Heart right ventricle (tissue), 16 donors: Measurements from ENCODE around the gene CAPN5. TPM values are rescaled to one million over a fixed set of nuclear protein-coding genes. Genes with fewer than 3 reads are reported as not detected.

Experiments
- ATAC-seq, 8 donors: fragments of 200-7000 bp; cut with Tn5 transposase; one replicate each; pipeline ENCODE4 v1.9.1; 2020; ENCODE audit warnings: mild to moderate bottlenecking in 8 of 8, moderate library complexity in 8 of 8, moderate number of reproducible peaks in 1 of 8
- DNase-seq, 2 donors: peaks; one replicate each; pipeline ENCODE4 v3.0.0-alpha.2; 2020
- H3K27ac ChIP-seq, 10 donors: fragments of 200-600 bp; sonication (generic) in 2 of 10; one replicate each; pipeline versions ENCODE4 v1.5.0 to v1.8.0; 2020 to 2022; ENCODE audit warnings: mild to moderate bottlenecking in 3 of 10
- H3K27me3 ChIP-seq, 7 donors: fragments of 200-600 bp; one replicate each; pipeline ENCODE4 v1.8.0; 2021 to 2022; ENCODE audit warnings: mild to moderate bottlenecking in 2 of 7
- H3K36me3 ChIP-seq, 9 donors: fragments of 200-600 bp; sonication (generic) in 1 of 9; one replicate each; pipeline versions ENCODE4 v1.5.0 to v1.8.0; 2020 to 2022; ENCODE audit warnings: mild to moderate bottlenecking in 2 of 9
- H3K4me1 ChIP-seq, 9 donors: fragments of 200-600 bp; sonication (generic) in 1 of 9; one replicate each; pipeline versions ENCODE4 v1.5.0 to v1.8.0; 2020 to 2022; ENCODE audit warnings: mild to moderate bottlenecking in 4 of 9
- H3K4me3 ChIP-seq, 10 donors: fragments of 200-600 bp; sonication (generic) in 2 of 10; one replicate each; pipeline versions ENCODE4 v1.5.0 to v1.8.0; 2020 to 2022; ENCODE audit warnings: mild to moderate bottlenecking in 7 of 10, moderate library complexity in 2 of 10
- H3K9me3 ChIP-seq, 11 donors: fragments of 200-600 bp in 10 of 11; sonication (generic) in 2 of 11; one replicate each; pipeline versions ENCODE4 v1.5.0 to v1.8.0; 2013 to 2022; ENCODE audit warnings: mild to moderate bottlenecking in 2 of 11, control low read depth in 1 of 11, moderate library complexity in 1 of 11
- CTCF ChIP-seq, 9 donors: fragments of 200-600 bp; sonication (generic) in 2 of 9; IDR thresholded peaks; one replicate each; pipeline versions ENCODE4 v1.5.0 to v1.8.0; 2021 to 2022; ENCODE audit warnings: antibody characterized with exemption in 9 of 9, mild to moderate bottlenecking in 5 of 9, moderate library complexity in 1 of 9
- WGBS, 2 donors: extraction: QIAGEN DNeasy Blood & Tissue Kit; methylation state at CpG; one replicate each; pipeline ENCODE4 v1.1.7; 2013; ENCODE audit warnings: inconsistent platforms in 1 of 2; 5-methylcytosine and 5-hydroxymethylcytosine counted together
- intact Hi-C, 10 donors: fragments of 100-400 bp; cut with DNase I; formaldehyde crosslinking; loops; one replicate each; pipeline versions ENCODE4 v1.11.1 to v1.14.2; 2022
- polyA plus RNA-seq, 2 donors: library from polyadenylated mRNA; stranded (reverse); fragments of 200-250 nt; gene quantifications; one replicate each; pipeline ENCODE4 v1.2.3, GENCODE V29; 2013
- total RNA-seq, 10 donors: library from RNA; stranded (reverse); fragmentation: NEBNext Ultra II Directional in 3 of 10; extraction: Animal tissue kit (Norgen Biotek cat#: 25700) in 3 of 10; gene quantifications; one replicate each; pipeline versions ENCODE4 v1.2.1 to v1.2.4, GENCODE V29; 2021 to 2023
- donor health status: Arrhythmogenic right ventricular cardiomyopathy.
- donor health status: ischemic (EF 13 %, LVEDD 7.1; RV severe dilation, severe dysfunction).
- donor health status: healthy with polysubstance abuse.
- donor health status: DM: no; HTN: yes; CAD: no.
- donor health status: DM: no; HTN: no; CAD: no.
- donor health status: ischemic (EF 25% LVEDD 6.9; RV normal size, moderate dysfunction).
- donor health status: ischemic (EF 25% LVEDD 5.7; RV mildly dilated, moderate dysfunction).
- donor health status: healthy.
- donor health status: DM: yes; HTN: yes; CAD: no.
- donor health status: Ischemic cardiomyopathy.
- donor health status: ischemic (EF 35%, LVEDD 5.7; RV mildly dilated, moderate dysfunction).
- donor health status: nonischemic (EF 11% LVEDD 7.7; RV severe dilation, severe dysfunction).
- donor health status: DM: yes; HTN: yes; CAD: no.
- donor health status: PGD.
- donor health status: ischemic (EF 29% LVEDD 5.4; RV normal size, mild dysfunction).
- donor health status: nonischemic (EF 23%, LVEDD 6.1; RV moderate dilation, normal function).

Gene CAPN5
- total and polyA plus RNA-seq, 12 donors = 1.8 to 3.6 (median 2.6) TPM

- Histone ChIP-seq H3K27ac (no peak overlapping the region), H3K4me3 (no peak overlapping the region), H3K4me1 (peaks cover 9 to 22% (median 18%) of the 10 kb centered on the region in 9 donors), H3K9me3 (peaks cover 0 to 7% (median 0%) of the 10 kb centered on the region in 11 donors), H3K36me3 (peaks cover 0 to 6% (median 0%) of the 10 kb centered on the region in 9 donors), H3K27me3 (no peaks in the 10 kb centered on the region)
- ATAC-seq = no peak
- WGBS, 2 donors = 91 to 95% methylated on average over 9 of the region's 9 CpGs
- TF ChIP-seq CTCF (IDR thresholded peaks at IDR 0.05) = no peak
- peak; percentile 2 to 9 for DNase-seq
- intact Hi-C loops = loop anchor here in 2 of 10 donors (10.0 kb wide), 3 partner anchors 277 to 357 kb away; no protein-coding TSS in a partner anchor
Measured at GRCh38 chr11:77081381-77081851, 14.6 kb downstream of the CAPN5 start.

DNA sequence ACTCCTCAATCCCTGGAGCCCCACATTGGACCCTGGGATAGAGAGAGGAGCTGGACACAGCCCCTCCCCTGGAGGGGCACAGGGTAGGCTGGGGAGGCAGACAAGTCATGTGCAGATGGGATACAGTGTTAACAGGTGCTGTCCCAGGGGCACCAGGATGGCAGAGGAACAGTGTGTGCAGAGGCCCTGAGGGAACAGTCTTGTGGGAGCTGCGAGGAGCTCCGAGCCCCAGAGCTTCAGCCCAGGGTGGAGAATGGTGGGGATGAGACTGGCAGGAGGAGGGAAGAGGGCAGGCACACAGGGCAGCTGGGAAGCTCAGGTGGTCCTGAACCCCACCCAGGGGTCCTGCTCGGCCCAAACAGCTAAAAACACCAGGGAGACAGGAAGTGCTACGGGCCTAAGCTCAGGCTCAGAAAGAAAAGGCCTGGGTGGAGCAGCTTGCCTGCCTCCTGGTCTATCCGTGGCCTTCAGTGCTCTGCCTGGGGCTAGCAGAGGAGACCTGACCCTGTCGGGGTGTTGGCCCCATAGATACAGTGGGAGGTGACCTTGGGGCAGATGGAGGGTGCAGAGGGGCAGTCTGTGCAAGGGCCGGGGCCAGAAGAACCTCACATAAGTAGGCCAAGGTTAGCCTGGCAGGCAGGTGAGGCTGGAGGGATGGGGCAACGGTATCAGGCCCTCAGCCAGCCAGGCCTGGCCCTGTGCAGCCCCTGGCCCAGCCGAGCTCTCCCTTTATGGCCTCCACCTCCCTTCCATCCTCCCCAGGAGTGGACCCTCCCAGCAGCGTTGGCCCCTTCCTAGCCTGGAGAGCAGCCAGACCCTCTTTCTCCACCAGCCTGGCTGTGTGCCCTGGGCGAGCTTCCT lies 15.4 kb downstream of the CAPN5 start:
- Histone ChIP-seq H3K27ac (peak overlapping the region in 9 of 10 donors; percentile 33 to 83 (median 60)), H3K36me3 (peaks cover 0 to 6% (median 0%) of the 10 kb centered on the region in 9 donors), H3K4me1 (peaks cover 9 to 28% (median 18%) of the 10 kb centered on the region in 9 donors), H3K4me3 (peak overlapping the region in 3 of 10 donors; percentile 3 to 20 (median 14)), H3K27me3 (no peaks in the 10 kb centered on the region), H3K9me3 (peaks cover 0 to 7% (median 0%) of the 10 kb centered on the region in 11 donors)
- ATAC-seq (peak in 2 of 8 donors; percentile 22 to 29), DNase-seq (no peak)
- intact Hi-C loops = loop anchor here in 2 of 10 donors (10.0 kb wide), 3 partner anchors 277 to 357 kb away; no protein-coding TSS in a partner anchor
- no peak for TF ChIP-seq CTCF (IDR thresholded peaks at IDR 0.05)
- 65% methylated on average over 11 of the region's 11 CpGs for WGBS, 2 donors

DNA sequence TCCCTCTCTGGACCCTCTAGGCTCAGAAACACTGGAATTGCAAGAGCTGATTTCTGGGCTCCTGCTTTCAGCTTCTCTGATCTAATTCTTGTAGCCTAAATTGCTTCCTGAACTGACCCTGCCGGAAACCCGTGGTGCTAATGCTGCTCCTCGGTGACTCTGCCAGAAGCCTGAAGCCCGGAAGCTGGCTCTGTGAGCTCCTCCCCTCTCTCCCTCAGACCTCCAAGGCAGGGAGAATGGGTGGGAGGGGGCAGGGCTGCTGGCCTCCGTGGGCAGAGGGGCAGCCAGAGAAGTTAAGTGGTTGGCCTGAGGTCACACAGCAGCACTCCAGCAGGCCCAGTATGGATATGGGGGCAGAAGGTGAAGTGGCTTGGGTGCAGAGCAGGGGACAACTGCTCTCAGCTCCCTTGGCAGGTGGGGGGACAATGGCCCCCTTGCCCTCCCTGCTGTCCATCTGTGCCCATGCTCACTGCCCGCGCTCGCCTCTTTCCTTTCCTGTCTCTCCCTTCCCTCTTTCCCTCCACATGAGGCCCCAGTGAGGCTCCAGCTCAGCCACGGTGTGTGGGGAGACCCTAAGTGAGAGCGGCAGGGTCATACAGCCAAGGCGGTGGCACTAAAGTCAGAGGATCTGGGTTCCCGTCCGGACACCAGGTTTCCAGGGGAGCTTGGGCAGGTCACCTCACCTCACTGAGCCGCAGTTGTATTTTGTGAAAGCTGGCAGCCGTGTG lies 16.2 kb downstream of the CAPN5 start:
- peak overlapping the region in 9 of 10 donors; percentile 33 to 83 (median 60) for H3K27ac ChIP-seq
- H3K36me3 ChIP-seq = peaks cover 0 to 6% (median 0%) of the 10 kb centered on the region in 9 donors
- peak; percentile 54 to 62 for DNase-seq
- WGBS, 2 donors = 70 to 75% methylated on average over 15 of the region's 15 CpGs
- peak; percentile 42 to 87 (median 82) for ATAC-seq
- intact Hi-C loops = loop anchor here in 2 of 10 donors (10.0 kb wide), 3 partner anchors 278 to 358 kb away; no protein-coding TSS in a partner anchor
- H3K4me1 ChIP-seq = peaks cover 9 to 28% (median 18%) of the 10 kb centered on the region in 9 donors
- no peak for TF ChIP-seq CTCF (IDR thresholded peaks at IDR 0.05)
- no peaks in the 10 kb centered on the region for H3K27me3 ChIP-seq
- peaks cover 0 to 7% (median 0%) of the 10 kb centered on the region in 11 donors for H3K9me3 ChIP-seq
- H3K4me3 ChIP-seq = peak overlapping the region in 3 of 10 donors; percentile 3 to 20 (median 14)
